ENCODE results near the gene DPYSL4.

DPYSL4 gene

DNA sequence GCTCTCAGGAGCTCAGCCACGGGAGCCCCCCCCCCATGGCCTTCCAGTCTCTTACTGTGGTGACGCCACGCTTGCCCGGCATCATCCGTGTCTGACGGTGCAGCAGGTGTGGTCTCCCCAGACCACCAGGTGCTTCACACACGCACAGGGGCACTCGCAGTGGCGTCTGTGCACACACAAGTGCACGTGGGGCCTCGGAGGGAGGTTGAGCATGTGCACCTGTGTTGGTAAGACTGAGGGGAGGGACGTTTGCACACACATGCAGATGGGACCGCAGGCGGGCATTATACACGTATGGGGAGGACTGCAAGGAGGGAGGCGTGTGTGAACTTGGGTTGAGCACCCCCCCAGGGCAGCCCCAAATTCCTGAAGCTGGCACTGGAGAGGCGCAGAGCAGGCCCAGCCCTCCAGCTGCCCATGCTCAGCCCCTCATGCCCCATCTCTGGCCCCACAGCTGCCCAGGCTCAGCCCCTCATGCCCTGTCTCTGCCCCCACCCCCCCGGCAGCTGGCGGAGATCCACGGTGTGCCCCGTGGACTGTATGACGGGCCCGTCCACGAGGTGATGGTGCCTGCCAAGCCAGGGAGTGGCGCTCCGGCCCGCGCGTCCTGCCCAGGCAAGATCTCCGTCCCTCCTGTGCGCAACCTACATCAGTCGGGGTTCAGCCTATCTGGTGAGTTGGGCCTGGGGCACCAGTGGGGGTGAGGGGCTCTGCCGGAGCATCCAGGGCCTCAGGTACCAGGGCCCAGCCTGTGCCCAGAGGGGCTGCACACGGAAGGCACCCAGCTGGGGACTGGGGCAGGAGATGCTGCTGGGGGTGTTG lies 16.7 kb downstream of the DPYSL4 start:
- WGBS (ENCODE audit: extremely low coverage, insufficient coverage, insufficient read length): no CpG with 5 or more reads among the region's 34 CpGs
- no peak overlapping the region for H2BK5ac ChIP-seq (ENCODE audit: low read depth, low read length, poor library complexity)
- no peak overlapping the region for H2BK120ac ChIP-seq (ENCODE audit: insufficient read depth, low read length, poor library complexity)

DNA sequence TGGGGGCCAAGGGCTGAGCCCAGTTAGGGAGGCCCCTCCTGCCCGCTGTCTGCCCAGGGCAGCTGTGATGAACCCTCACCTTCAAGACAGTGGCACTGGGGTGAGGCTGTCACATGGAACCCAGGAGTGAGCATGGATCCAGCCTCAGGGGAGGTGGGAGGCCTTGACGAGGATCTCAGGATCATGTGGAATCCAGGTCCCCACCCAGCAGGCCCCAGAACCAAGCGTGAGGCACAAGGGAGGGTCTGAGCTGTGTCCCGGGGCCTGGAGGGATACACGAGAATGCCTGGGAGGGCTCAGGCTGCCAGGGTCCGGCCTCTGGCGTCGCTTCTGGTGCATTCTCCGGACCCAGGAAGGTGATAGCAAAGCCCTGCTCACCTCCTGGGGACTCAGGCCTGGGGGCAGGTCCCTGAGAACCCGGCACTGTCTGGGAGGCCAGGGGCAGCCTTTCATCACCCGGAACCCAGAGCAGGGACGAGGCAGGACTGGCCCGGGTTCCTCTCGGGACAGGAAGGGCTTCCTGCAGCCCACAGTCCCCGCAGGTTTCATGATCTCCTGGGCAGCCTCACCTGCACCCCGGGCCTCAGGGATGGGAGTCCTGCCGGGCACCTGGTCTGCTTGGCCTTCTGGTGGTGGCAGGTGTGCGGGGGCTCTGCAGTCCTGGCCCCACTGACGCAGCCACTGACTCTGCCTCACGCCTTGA lies 17.5 kb downstream of the DPYSL4 start:
- no peak overlapping the region for H2BK12ac ChIP-seq (ENCODE audit: low read length)
- no CpG with 5 or more reads among the region's 20 CpGs for WGBS (ENCODE audit: extremely low coverage, insufficient coverage, insufficient read length)
- DNase-seq: no peak
- no peak overlapping the region for H3K14ac ChIP-seq (ENCODE audit: low read length)
- no peak overlapping the region for H2BK5ac ChIP-seq (ENCODE audit: low read depth, low read length, poor library complexity)
- H2AFZ ChIP-seq (ENCODE audit: insufficient read depth, low read length, poor library complexity): no peak overlapping the region
- H3K4me3 ChIP-seq (ENCODE audit: low read depth, low read length): no peak overlapping the region
- H3K4me1 ChIP-seq (ENCODE audit: control insufficient read depth in 1 of 2, insufficient read depth in 2 of 2, low read length in 2 of 2): no peaks in the 10 kb centered on the region
- H3K23ac ChIP-seq (ENCODE audit: low read length): no peak overlapping the region
- no peak overlapping the region for H3K18ac ChIP-seq (ENCODE audit: low read length)
- H3K79me2 ChIP-seq (ENCODE audit: control insufficient read depth, insufficient read depth, low read length, poor library complexity): no peaks in the 10 kb centered on the region
- H4K8ac ChIP-seq (ENCODE audit: low read depth, low read length): no peak overlapping the region
- no peak overlapping the region for H3K27ac ChIP-seq (ENCODE audit: low read depth, low read length)
- no peak overlapping the region for H4K91ac ChIP-seq (ENCODE audit: low read depth, low read length)
- H3K36me3 ChIP-seq (ENCODE audit: control insufficient read depth in 1 of 2, insufficient read depth in 2 of 2, low read length in 2 of 2): no peaks in the 10 kb centered on the region
- H2AK5ac ChIP-seq (ENCODE audit: low read length): no peak overlapping the region
- H3K9me3 ChIP-seq (ENCODE audit: insufficient read depth, low read depth, low read length): peaks cover 3% of the 10 kb centered on the region
- H4K12ac ChIP-seq (ENCODE audit: low read depth, low read length): no peak overlapping the region
- no peak overlapping the region for H3K4me2 ChIP-seq (ENCODE audit: low read length)
- no peaks in the 10 kb centered on the region for H3K79me1 ChIP-seq (ENCODE audit: low read length)
- no peak overlapping the region for H3K9ac ChIP-seq (ENCODE audit: low read length)
- no peak overlapping the region for H3K4ac ChIP-seq (ENCODE audit: low read depth, low read length)
- H3K27me3 ChIP-seq (ENCODE audit: insufficient read depth, low read length): no peaks in the 10 kb centered on the region
- no peak overlapping the region for H2BK120ac ChIP-seq (ENCODE audit: insufficient read depth, low read length, poor library complexity)

More for the DNA sequence above, 16.7 kb downstream of the DPYSL4 start:
- Histone ChIP-seq H3K9ac (ENCODE audit: low read length) (no peak overlapping the region), H4K91ac (ENCODE audit: low read depth, low read length) (no peak overlapping the region), H3K36me3 (ENCODE audit: control insufficient read depth in 1 of 2, insufficient read depth in 2 of 2, low read length in 2 of 2) (no peaks in the 10 kb centered on the region), H3K4me1 (ENCODE audit: control insufficient read depth in 1 of 2, insufficient read depth in 2 of 2, low read length in 2 of 2) (no peaks in the 10 kb centered on the region), H3K4ac (ENCODE audit: low read depth, low read length) (no peak overlapping the region), H3K27me3 (ENCODE audit: insufficient read depth, low read length) (no peaks in the 10 kb centered on the region), H4K8ac (ENCODE audit: low read depth, low read length) (no peak overlapping the region), H4K12ac (ENCODE audit: low read depth, low read length) (no peak overlapping the region), H3K79me2 (ENCODE audit: control insufficient read depth, insufficient read depth, low read length, poor library complexity) (no peaks in the 10 kb centered on the region), H3K4me2 (ENCODE audit: low read length) (no peak overlapping the region), H3K14ac (ENCODE audit: low read length) (no peak overlapping the region), H3K18ac (ENCODE audit: low read length) (no peak overlapping the region), H2AK5ac (ENCODE audit: low read length) (no peak overlapping the region), H3K23ac (ENCODE audit: low read length) (no peak overlapping the region), H2BK12ac (ENCODE audit: low read length) (no peak overlapping the region), H3K27ac (ENCODE audit: low read depth, low read length) (no peak overlapping the region), H3K4me3 (ENCODE audit: low read depth, low read length) (no peak overlapping the region), H3K79me1 (ENCODE audit: low read length) (no peaks in the 10 kb centered on the region), H2AFZ (ENCODE audit: insufficient read depth, low read length, poor library complexity) (no peak overlapping the region), H3K9me3 (ENCODE audit: insufficient read depth, low read depth, low read length) (peaks cover 3% of the 10 kb centered on the region)
- no peak for DNase-seq

DNA sequence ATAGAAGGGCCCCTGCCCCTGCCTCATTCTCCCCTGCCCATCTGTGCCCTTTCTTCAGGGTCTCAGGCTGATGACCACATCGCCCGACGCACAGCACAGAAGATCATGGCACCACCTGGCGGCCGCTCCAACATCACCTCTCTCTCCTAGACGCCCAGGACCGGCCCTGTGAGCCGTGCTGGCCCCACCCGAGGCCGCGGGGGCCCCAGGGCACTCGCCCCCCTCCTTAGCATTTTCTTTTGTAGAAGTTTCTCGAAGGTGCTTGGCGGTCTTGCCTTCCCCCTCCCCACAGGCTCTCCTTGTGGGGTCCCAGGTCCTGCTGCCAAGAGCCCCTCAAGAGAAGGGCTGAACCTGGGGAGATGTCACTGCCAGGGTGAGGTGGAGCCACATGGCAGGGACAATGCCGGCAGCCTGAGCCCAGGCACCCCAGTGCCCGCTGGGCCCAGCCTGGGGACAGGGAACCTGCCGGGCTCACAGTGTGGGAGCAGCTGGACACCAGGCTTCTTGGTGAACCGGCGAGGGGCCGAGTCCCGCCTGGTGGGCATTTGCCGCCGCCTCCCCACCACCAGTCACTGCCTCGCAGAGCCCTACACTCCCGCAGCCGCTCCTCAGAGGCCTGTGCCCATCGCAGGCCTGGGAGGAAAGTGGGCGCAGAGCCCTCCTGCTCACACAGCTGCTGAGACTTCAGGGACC lies 18.2 kb downstream of the DPYSL4 start:
- Histone ChIP-seq H4K91ac (ENCODE audit: low read depth, low read length) (no peak overlapping the region), H2AK5ac (ENCODE audit: low read length) (no peak overlapping the region), H3K4me3 (ENCODE audit: low read depth, low read length) (no peak overlapping the region), H3K4me2 (ENCODE audit: low read length) (no peak overlapping the region), H3K23ac (ENCODE audit: low read length) (no peak overlapping the region), H2BK5ac (ENCODE audit: low read depth, low read length, poor library complexity) (no peak overlapping the region), H3K27me3 (ENCODE audit: insufficient read depth, low read length) (no peaks in the 10 kb centered on the region), H3K27ac (ENCODE audit: low read depth, low read length) (no peak overlapping the region), H3K36me3 (ENCODE audit: control insufficient read depth in 1 of 2, insufficient read depth in 2 of 2, low read length in 2 of 2) (no peaks in the 10 kb centered on the region), H3K79me2 (ENCODE audit: control insufficient read depth, insufficient read depth, low read length, poor library complexity) (no peaks in the 10 kb centered on the region), H3K14ac (ENCODE audit: low read length) (no peak overlapping the region), H3K4ac (ENCODE audit: low read depth, low read length) (no peak overlapping the region), H2BK120ac (ENCODE audit: insufficient read depth, low read length, poor library complexity) (no peak overlapping the region), H4K12ac (ENCODE audit: low read depth, low read length) (no peak overlapping the region), H2BK12ac (ENCODE audit: low read length) (no peak overlapping the region), H3K4me1 (ENCODE audit: control insufficient read depth in 1 of 2, insufficient read depth in 2 of 2, low read length in 2 of 2) (no peaks in the 10 kb centered on the region), H2AFZ (ENCODE audit: insufficient read depth, low read length, poor library complexity) (no peak overlapping the region), H4K8ac (ENCODE audit: low read depth, low read length) (no peak overlapping the region), H3K79me1 (ENCODE audit: low read length) (no peaks in the 10 kb centered on the region), H3K9ac (ENCODE audit: low read length) (no peak overlapping the region), H3K18ac (ENCODE audit: low read length) (no peak overlapping the region), H3K9me3 (ENCODE audit: insufficient read depth, low read depth, low read length) (peaks cover 3% of the 10 kb centered on the region)
- no peak for DNase-seq
- WGBS (ENCODE audit: extremely low coverage, insufficient coverage, insufficient read length): no CpG with 5 or more reads among the region's 28 CpGs

DNA sequence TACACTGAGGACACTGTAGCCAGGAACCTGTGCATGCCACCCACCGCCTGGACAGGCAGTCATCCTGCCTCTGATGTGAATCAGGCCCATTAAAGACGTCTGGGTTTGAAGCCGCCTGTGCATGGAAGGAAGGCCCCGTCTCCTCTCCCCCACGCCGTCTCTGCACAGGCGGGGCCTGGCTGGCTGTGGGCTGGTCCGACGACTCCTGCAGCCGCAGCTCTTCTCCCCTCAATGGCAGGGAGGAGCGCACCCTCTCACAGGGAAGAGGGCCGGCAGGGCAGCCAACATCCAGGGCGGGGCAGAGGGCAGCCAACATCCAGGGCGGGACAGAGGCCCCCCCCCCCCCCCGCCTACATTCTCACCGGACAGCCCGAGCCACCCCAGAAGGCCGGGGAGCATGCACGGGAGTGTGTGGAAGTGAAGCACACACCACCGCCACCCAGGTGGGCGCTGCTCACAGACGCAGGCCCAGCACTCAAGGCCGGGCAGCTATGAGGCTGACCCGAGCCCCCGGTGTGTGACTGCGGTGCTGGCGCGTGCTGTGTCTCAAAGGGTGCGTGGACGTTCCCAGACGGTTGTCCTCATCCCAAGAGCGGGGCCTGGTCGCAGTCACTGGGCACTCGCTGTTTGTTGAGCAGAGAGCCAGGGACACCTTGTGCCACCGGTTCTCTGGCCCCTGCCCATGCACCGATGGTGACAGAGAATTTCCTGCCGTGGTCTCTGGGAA lies 19.1 kb downstream of the DPYSL4 start:
- H3K9ac ChIP-seq (ENCODE audit: low read length): no peak overlapping the region
- H3K23ac ChIP-seq (ENCODE audit: low read length): no peak overlapping the region
- no peak overlapping the region for H3K27ac ChIP-seq (ENCODE audit: low read depth, low read length)
- H4K12ac ChIP-seq (ENCODE audit: low read depth, low read length): no peak overlapping the region
- no peaks in the 10 kb centered on the region for H3K79me1 ChIP-seq (ENCODE audit: low read length)
- H3K4me1 ChIP-seq (ENCODE audit: control insufficient read depth in 1 of 2, insufficient read depth in 2 of 2, low read length in 2 of 2): no peaks in the 10 kb centered on the region
- H3K4me2 ChIP-seq (ENCODE audit: low read length): no peak overlapping the region
- H3K4me3 ChIP-seq (ENCODE audit: low read depth, low read length): no peak overlapping the region
- H4K8ac ChIP-seq (ENCODE audit: low read depth, low read length): no peak overlapping the region
- H3K18ac ChIP-seq (ENCODE audit: low read length): no peak overlapping the region
- H2AK5ac ChIP-seq (ENCODE audit: low read length): no peak overlapping the region
- H3K36me3 ChIP-seq (ENCODE audit: control insufficient read depth in 1 of 2, insufficient read depth in 2 of 2, low read length in 2 of 2): no peaks in the 10 kb centered on the region
- H3K9me3 ChIP-seq (ENCODE audit: insufficient read depth, low read depth, low read length): peaks cover 6% of the 10 kb centered on the region
- H2AFZ ChIP-seq (ENCODE audit: insufficient read depth, low read length, poor library complexity): no peak overlapping the region
- H2BK12ac ChIP-seq (ENCODE audit: low read length): no peak overlapping the region
- no peak overlapping the region for H3K14ac ChIP-seq (ENCODE audit: low read length)
- WGBS (ENCODE audit: extremely low coverage, insufficient coverage, insufficient read length): no CpG with 5 or more reads among the region's 37 CpGs
- no peak for DNase-seq
- H2BK120ac ChIP-seq (ENCODE audit: insufficient read depth, low read length, poor library complexity): no peak overlapping the region
- no peaks in the 10 kb centered on the region for H3K27me3 ChIP-seq (ENCODE audit: insufficient read depth, low read length)
- no peaks in the 10 kb centered on the region for H3K79me2 ChIP-seq (ENCODE audit: control insufficient read depth, insufficient read depth, low read length, poor library complexity)
- H2BK5ac ChIP-seq (ENCODE audit: low read depth, low read length, poor library complexity): no peak overlapping the region
- no peak overlapping the region for H3K4ac ChIP-seq (ENCODE audit: low read depth, low read length)
- no peak overlapping the region for H4K91ac ChIP-seq (ENCODE audit: low read depth, low read length)
